ENCODE measurements around the gene CACNB2. TPM values are rescaled to one million over a fixed set of nuclear protein-coding genes. Genes with fewer than 3 reads are reported as not detected.

CACNB2 gene
- total and polyA plus RNA-seq, 8 donors: 4.9 to 11.1 (median 7.3) TPM

GRCh38 chr10:18343573-18343972, 203.3 kb downstream of the CACNB2 start:
- 45 to 46% methylated on average over 3 of the region's 3 CpGs for WGBS, 2 donors
- no peak for TF ChIP-seq CTCF (IDR thresholded peaks at IDR 0.05)

GRCh38 chr10:18345308-18345707, 205.1 kb downstream of the CACNB2 start:
- H3K9me3 ChIP-seq: no peaks in the 10 kb centered on the region
- peak overlapping the region in 3 of 4 donors; percentile 24 to 56 (median 50) for H3K27ac ChIP-seq
- no peak overlapping the region for H3K4me3 ChIP-seq
- H3K4me1 ChIP-seq: peaks cover 0 to 8% (median 0%) of the 10 kb centered on the region in 3 donors
- no peak for FAIRE-seq
- H3K36me3 ChIP-seq: no peaks in the 10 kb centered on the region
- no peaks in the 10 kb centered on the region for H3K27me3 ChIP-seq
- ATAC-seq: peak in 2 of 4 donors; percentile 61 to 70
- TF ChIP-seq CTCF (IDR thresholded peaks at IDR 0.05): no peak
- intact Hi-C loops (cut with DNase I): no loop called here
- 49 to 59% methylated on average over 3 of the region's 3 CpGs for WGBS, 2 donors
- DNase-seq: no peak

More at GRCh38 chr10:18343573-18343972, 203.3 kb downstream of the CACNB2 start:
- DNase-seq: no peak
- intact Hi-C loops (cut with DNase I): no loop called here
- ATAC-seq: no peak
- no peaks in the 10 kb centered on the region for H3K9me3 ChIP-seq
- H3K36me3 ChIP-seq: no peaks in the 10 kb centered on the region
- no peak overlapping the region for H3K27ac ChIP-seq
- FAIRE-seq: no peak
- H3K4me1 ChIP-seq: peaks cover 0 to 7% (median 0%) of the 10 kb centered on the region in 3 donors
- no peaks in the 10 kb centered on the region for H3K27me3 ChIP-seq
- H3K4me3 ChIP-seq: no peak overlapping the region

- H3K4me3 ChIP-seq: no peak overlapping the region
- DNase-seq (no peak), ATAC-seq (peak in 3 of 4 donors; percentile 22 to 50 (median 43)), FAIRE-seq (no peak)
- no peaks in the 10 kb centered on the region for H3K36me3 ChIP-seq
- H3K4me1 ChIP-seq: peaks cover 0 to 8% (median 7%) of the 10 kb centered on the region in 3 donors
- 43 to 48% methylated on average over 6 of the region's 6 CpGs for WGBS, 2 donors
- no peaks in the 10 kb centered on the region for H3K27me3 ChIP-seq
- TF ChIP-seq CTCF (IDR thresholded peaks at IDR 0.05): no peak
- intact Hi-C loops (cut with DNase I): no loop called here
- H3K9me3 ChIP-seq: no peaks in the 10 kb centered on the region
- H3K27ac ChIP-seq: no peak overlapping the region
Measured at GRCh38 chr10:18350340-18350739, 210.1 kb downstream of the CACNB2 start.

- TF ChIP-seq CTCF (IDR thresholded peaks at IDR 0.05): no peak
- intact Hi-C loops (cut with DNase I): no loop called here
- Histone ChIP-seq H3K9me3 (no peaks in the 10 kb centered on the region), H3K27me3 (no peaks in the 10 kb centered on the region), H3K27ac (no peak overlapping the region), H3K4me1 (peaks cover 0 to 8% (median 7%) of the 10 kb centered on the region in 3 donors), H3K4me3 (no peak overlapping the region), H3K36me3 (no peaks in the 10 kb centered on the region)
- FAIRE-seq (no peak), ATAC-seq (no peak), DNase-seq (no peak)
- WGBS, 2 donors: 88 to 90% methylated on average over 2 of the region's 2 CpGs
Measured at GRCh38 chr10:18351421-18351820, 211.2 kb downstream of the CACNB2 start.

- H3K36me3 ChIP-seq: no peaks in the 10 kb centered on the region
- peaks cover 0 to 8% (median 7%) of the 10 kb centered on the region in 3 donors for H3K4me1 ChIP-seq
- no peak for TF ChIP-seq CTCF (IDR thresholded peaks at IDR 0.05)
- no peak for ATAC-seq
- no peaks in the 10 kb centered on the region for H3K9me3 ChIP-seq
- no peak overlapping the region for H3K27ac ChIP-seq
- H3K4me3 ChIP-seq: no peak overlapping the region
- no peaks in the 10 kb centered on the region for H3K27me3 ChIP-seq
- no peak for DNase-seq
- intact Hi-C loops (cut with DNase I): no loop called here
- FAIRE-seq: no peak
- 96 to 98% methylated on average over 3 of the region's 3 CpGs for WGBS, 2 donors
Measured at GRCh38 chr10:18352175-18352574, 212.0 kb downstream of the CACNB2 start.

Measured in pancreas (tissue), 10 donors.